Keratinocyte (primary cell): ENCODE results near the gene PTPMT1.

Source experiments
- CTCF ChIP-seq, 3 experiments: IDR thresholded peaks in 1 of 3; conservative IDR thresholded peaks in 1 of 3; optimal IDR thresholded peaks in 1 of 3; 2 replicates in 2 of 3; 3 replicates in 1 of 3; pipeline versions ENCODE3 to v1.5.1; 2011; ENCODE audit warnings: low read length in 3 of 3, mild to moderate bottlenecking in 3 of 3, moderate library complexity in 2 of 3, control low read depth in 1 of 3, inconsistent platforms in 1 of 3; ENCODE audit not compliant: insufficient read depth in 2 of 3; ENCODE audit errors: extremely low read depth in 1 of 3
- EZH2 ChIP-seq: IDR thresholded peaks from one replicate; pipeline ENCODE4 v1.6.1; 2012; ENCODE audit warnings: inconsistent platforms, mild to moderate bottlenecking, low read length, moderate library complexity

GRCh38 chr11:47609675-47610074 lies 44.3 kb downstream of the PTPMT1 start:
- no peak for TF ChIP-seq CTCF (optimal IDR thresholded peaks at IDR 0.05 in 1 of 3, IDR thresholded peaks at IDR 0.05 in 1 of 3, conservative IDR thresholded peaks at IDR 0.05 in 1 of 3; ENCODE audit: extremely low read depth in 1 of 3, insufficient read depth in 2 of 3, low read length in 3 of 3)
- no peak for TF ChIP-seq EZH2
